Breast epithelium (tissue), 4 donors: ENCODE results near the gene KCNG4. TPM values are rescaled to one million over a fixed set of nuclear protein-coding genes. Genes with fewer than 3 reads are reported as not detected.
A peak's percentile ranks its signal among the peaks of the same experiment; 100 is the strongest.

ENCODE experiments used
- DNase-seq, 2 donors: peaks; one replicate each; pipeline ENCODE4 v3.0.0-alpha.2; 2019; ENCODE audit warnings: low spot score in 2 of 2
- H3K27ac ChIP-seq, 2 donors: fragments of 200-600 bp; sonication (generic) in 1 of 2; one replicate each; pipeline ENCODE4 v1.5.1; 2016 to 2019; ENCODE audit warnings: mild to moderate bottlenecking in 1 of 2
- H3K27me3 ChIP-seq, 2 donors: fragments of 200-600 bp; sonication (generic) in 1 of 2; one replicate each; pipeline versions ENCODE4 v1.5.1 to v1.6.0; 2017 to 2019; ENCODE audit warnings: control low read depth in 1 of 2, mild to moderate bottlenecking in 1 of 2
- H3K36me3 ChIP-seq: fragments of 200-600 bp; one replicate; pipeline ENCODE4 v1.5.1; 2019
- H3K4me1 ChIP-seq, 2 donors: fragments of 200-600 bp; sonication (generic); one replicate each; pipeline ENCODE4 v1.5.1; 2016 to 2019; ENCODE audit warnings: control low read depth in 1 of 2
- H3K4me3 ChIP-seq, 3 donors: fragments of 200-600 bp; sonication (generic); 1 replicate in 2 of 3; 2 replicates in 1 of 3; pipeline ENCODE4 v1.5.1; 2016 to 2019; ENCODE audit warnings: mild to moderate bottlenecking in 3 of 3, moderate library complexity in 2 of 3
- H3K9me3 ChIP-seq, 2 donors: fragments of 200-600 bp; sonication (generic) in 1 of 2; one replicate each; pipeline ENCODE4 v1.5.1; 2016 to 2019; ENCODE audit warnings: control low read depth in 1 of 2
- POLR2A ChIP-seq: fragments of 450-650 bp; IDR thresholded peaks from one replicate; pipeline ENCODE4 v1.6.1; 2016; ENCODE audit warnings: antibody characterized with exemption, mild to moderate bottlenecking, moderate library complexity
- POLR2AphosphoS5 ChIP-seq, 3 donors: sonication (generic); formaldehyde crosslinking; IDR thresholded peaks; one replicate each; pipeline ENCODE4 v1.6.1; 2017; ENCODE audit warnings: antibody characterized with exemption in 3 of 3
- intact Hi-C: fragments of 100-400 bp; cut with DNase I; formaldehyde crosslinking; loops from one replicate; pipeline ENCODE4 v1.15.1; 2023; ENCODE audit warnings: low total_unique reads
- total RNA-seq, 3 donors: library from RNA; depleted of rRNA; stranded (reverse); fragments of >200 nt; gene quantifications; one replicate each; pipeline ENCODE4 v1.1.0, GENCODE V29; 2016
- TF ChIP-seq, protein P1 (sequence below), 3 donors: fragments of 450-650 bp; IDR thresholded peaks; one replicate each; pipeline ENCODE4 v1.5.1; 2016 to 2017; ENCODE audit warnings: antibody characterized with exemption in 3 of 3, mild to moderate bottlenecking in 3 of 3, moderate library complexity in 3 of 3

KCNG4 gene
- total RNA-seq, 3 donors from 2014 or later, result not detected

DNA sequence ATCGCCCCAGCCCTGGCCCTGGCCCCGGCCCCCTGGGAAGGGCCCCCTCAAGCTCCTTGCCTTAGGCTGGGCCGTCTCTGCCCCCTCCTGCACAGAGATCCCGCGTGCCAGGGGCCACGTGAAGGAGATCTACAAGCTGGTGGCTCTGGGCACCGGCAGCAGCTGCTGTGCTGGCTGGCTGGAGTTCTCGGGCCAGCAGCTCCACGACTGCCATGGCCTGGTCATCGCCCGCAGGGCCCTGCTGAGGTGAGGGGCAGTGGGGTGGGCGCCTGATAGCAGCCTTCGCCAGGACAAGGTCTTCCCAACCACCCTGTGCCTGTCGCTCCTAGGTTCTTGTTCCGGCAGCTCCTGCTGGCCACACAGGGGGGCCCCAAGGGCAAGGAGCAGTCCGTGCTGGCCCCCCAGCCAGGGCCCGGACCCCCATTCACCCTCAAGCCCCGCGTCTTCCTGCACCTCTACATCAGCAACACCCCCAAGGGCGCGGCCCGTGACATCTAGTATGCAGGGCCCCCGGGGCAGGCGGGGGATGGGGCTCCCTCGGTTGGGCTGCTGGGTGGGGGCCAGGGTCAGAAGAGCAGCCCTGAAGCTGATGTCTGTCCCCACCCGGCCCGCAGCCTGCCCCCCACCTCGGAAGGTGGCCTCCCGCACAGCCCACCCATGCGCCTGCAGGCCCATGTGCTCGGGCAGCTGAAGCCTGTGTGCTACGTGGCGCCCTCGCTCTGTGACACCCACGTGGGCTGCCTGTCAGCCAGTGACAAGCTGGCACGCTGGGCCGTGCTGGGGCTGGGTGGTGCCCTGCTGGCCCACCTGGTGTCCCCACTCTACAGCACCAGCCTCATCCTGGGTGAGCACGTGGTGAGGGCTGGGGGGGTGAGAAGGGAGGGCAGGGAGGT is 44.4 kb downstream of the KCNG4 start:
- peak overlapping the region in 2 of 3 donors; percentile 37 to 50 for H3K4me3 ChIP-seq
- no peaks in the 10 kb centered on the region for H3K9me3 ChIP-seq
- H3K4me1 ChIP-seq, result no peaks in the 10 kb centered on the region
- TF ChIP-seq POLR2A (no peak), POLR2AphosphoS5 (IDR thresholded peaks at IDR 0.05) (no peak)
- TF ChIP-seq, protein P1, sequence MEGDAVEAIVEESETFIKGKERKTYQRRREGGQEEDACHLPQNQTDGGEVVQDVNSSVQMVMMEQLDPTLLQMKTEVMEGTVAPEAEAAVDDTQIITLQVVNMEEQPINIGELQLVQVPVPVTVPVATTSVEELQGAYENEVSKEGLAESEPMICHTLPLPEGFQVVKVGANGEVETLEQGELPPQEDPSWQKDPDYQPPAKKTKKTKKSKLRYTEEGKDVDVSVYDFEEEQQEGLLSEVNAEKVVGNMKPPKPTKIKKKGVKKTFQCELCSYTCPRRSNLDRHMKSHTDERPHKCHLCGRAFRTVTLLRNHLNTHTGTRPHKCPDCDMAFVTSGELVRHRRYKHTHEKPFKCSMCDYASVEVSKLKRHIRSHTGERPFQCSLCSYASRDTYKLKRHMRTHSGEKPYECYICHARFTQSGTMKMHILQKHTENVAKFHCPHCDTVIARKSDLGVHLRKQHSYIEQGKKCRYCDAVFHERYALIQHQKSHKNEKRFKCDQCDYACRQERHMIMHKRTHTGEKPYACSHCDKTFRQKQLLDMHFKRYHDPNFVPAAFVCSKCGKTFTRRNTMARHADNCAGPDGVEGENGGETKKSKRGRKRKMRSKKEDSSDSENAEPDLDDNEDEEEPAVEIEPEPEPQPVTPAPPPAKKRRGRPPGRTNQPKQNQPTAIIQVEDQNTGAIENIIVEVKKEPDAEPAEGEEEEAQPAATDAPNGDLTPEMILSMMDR (IDR thresholded peaks at IDR 0.05), result no peak
- no peaks in the 10 kb centered on the region for H3K36me3 ChIP-seq
- no peak overlapping the region for H3K27ac ChIP-seq
- no peak for DNase-seq
- H3K27me3 ChIP-seq, result no peaks in the 10 kb centered on the region
- intact Hi-C loops, result no loop called here

- Histone ChIP-seq H3K36me3 (no peaks in the 10 kb centered on the region), H3K27me3 (no peaks in the 10 kb centered on the region), H3K27ac (no peak overlapping the region), H3K9me3 (no peaks in the 10 kb centered on the region), H3K4me1 (no peaks in the 10 kb centered on the region), H3K4me3 (peak overlapping the region in 1 of 3 donors; percentile 31)
- intact Hi-C loops, result no loop called here
- no peak for DNase-seq
- TF ChIP-seq POLR2A, result no peak
Observed at GRCh38 chr16:84194470-84195200, 45.2 kb downstream of the KCNG4 start.

DNA sequence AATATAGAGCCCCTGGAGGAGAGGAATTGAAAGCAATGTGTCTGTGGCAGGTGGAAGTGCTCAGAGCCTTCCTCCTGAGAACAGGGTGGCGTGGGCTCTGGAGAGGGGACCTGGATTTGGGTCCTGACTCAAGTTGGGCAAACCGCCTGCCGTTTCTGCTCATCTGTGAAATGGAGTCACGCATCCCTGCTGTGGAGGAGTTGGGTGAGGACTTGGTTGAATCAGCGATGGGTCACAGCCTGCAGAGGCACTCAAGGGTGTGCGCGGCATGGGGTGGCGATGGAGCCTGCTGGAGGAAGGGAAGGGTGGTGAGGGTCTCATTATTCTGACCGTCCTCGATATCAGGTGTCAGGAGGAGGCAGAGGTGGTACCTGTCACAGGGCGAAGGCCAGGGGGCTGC is 45.8 kb downstream of the KCNG4 start:
- intact Hi-C loops, result no loop called here
- Histone ChIP-seq H3K27ac (no peak overlapping the region), H3K27me3 (no peaks in the 10 kb centered on the region), H3K36me3 (no peaks in the 10 kb centered on the region), H3K4me3 (peak overlapping the region in 1 of 3 donors; percentile 31), H3K9me3 (no peaks in the 10 kb centered on the region), H3K4me1 (no peaks in the 10 kb centered on the region)
- DNase-seq, result no peak
- TF ChIP-seq, protein P1 (IDR thresholded peaks at IDR 0.05), result no peak
- TF ChIP-seq POLR2A, result no peak
- TF ChIP-seq POLR2AphosphoS5 (IDR thresholded peaks at IDR 0.05), result no peak

- Histone ChIP-seq H3K4me3 (no peak overlapping the region), H3K9me3 (no peaks in the 10 kb centered on the region), H3K27ac (no peak overlapping the region), H3K4me1 (no peaks in the 10 kb centered on the region), H3K27me3 (no peaks in the 10 kb centered on the region), H3K36me3 (no peaks in the 10 kb centered on the region)
- no peak for DNase-seq
- intact Hi-C loops, result no loop called here
- TF ChIP-seq POLR2A (no peak), POLR2AphosphoS5 (IDR thresholded peaks at IDR 0.05) (no peak)
- TF ChIP-seq, protein P1 (IDR thresholded peaks at IDR 0.05), result no peak
Observed at GRCh38 chr16:84193480-84193879, 46.3 kb downstream of the KCNG4 start.

- no peak overlapping the region for H3K4me3 ChIP-seq
- no peaks in the 10 kb centered on the region for H3K9me3 ChIP-seq
- no peak for TF ChIP-seq POLR2A
- TF ChIP-seq, protein P1 (IDR thresholded peaks at IDR 0.05), result no peak
- no peak for TF ChIP-seq POLR2AphosphoS5 (IDR thresholded peaks at IDR 0.05)
- H3K4me1 ChIP-seq, result no peaks in the 10 kb centered on the region
- intact Hi-C loops, result no loop called here
- H3K36me3 ChIP-seq, result no peaks in the 10 kb centered on the region
- H3K27me3 ChIP-seq, result no peaks in the 10 kb centered on the region
- no peak overlapping the region for H3K27ac ChIP-seq
- no peak for DNase-seq
Observed at GRCh38 chr16:84191466-84191865, 48.3 kb downstream of the KCNG4 start.
